Panc1 (cell line): ENCODE data around the gene DCP2. TPM values are rescaled to one million over a fixed set of nuclear protein-coding genes. Genes with fewer than 3 reads are reported as not detected.

Source experiments
- ATAC-seq: fragments of 200-7000 bp; cut with Tn5 transposase; 2 replicates; pipeline ENCODE4 v1.9.1; 2020; ENCODE audit warnings: mild to moderate bottlenecking, moderate library complexity
- BruUV-seq: library from RNA; stranded (reverse); fragments of 400-500 nt; replicated peaks from 2 replicates; lab custom pipeline; 2021; lab: Mats Ljungman, UMichigan
- CTCF ChIA-PET: fragments of 300-600 bp; sonication (Branson Sonifier 250); formaldehyde crosslinking; loops from one replicate; lab custom pipeline; 2022; ENCODE audit warnings: antibody characterized with exemption; lab: Charles Lee
- POLR2A ChIA-PET: fragments of 300-600 bp; sonication (Branson Sonifier 250); formaldehyde crosslinking; loops from one replicate; lab custom pipeline; 2022; ENCODE audit warnings: antibody characterized with exemption; lab: Charles Lee
- DNase-seq: peaks from one replicate; pipeline ENCODE4 v3.0.0-alpha.2; 2010; ENCODE audit warnings: low read depth, low spot score
- H3K27ac ChIP-seq: 2 replicates; pipeline ENCODE4 v1.5.1; 2011; ENCODE audit warnings: mild to moderate bottlenecking, low read length, inconsistent platforms
- H3K27me3 ChIP-seq: fragments of 200-500 bp; sonication (Bioruptor generic); 2 replicates; pipeline ENCODE4 v1.6.0; 2014; ENCODE audit warnings: low read length, inconsistent platforms; ENCODE audit not compliant: control insufficient read depth, insufficient read depth
- H3K36me3 ChIP-seq: fragments of 200-500 bp; sonication (Bioruptor generic); 2 replicates; pipeline ENCODE4 v1.5.1; 2014; ENCODE audit warnings: inconsistent platforms, mild to moderate bottlenecking, low read length, moderate library complexity; ENCODE audit not compliant: control insufficient read depth, insufficient read depth
- H3K4me1 ChIP-seq: 2 replicates; pipeline ENCODE4 v1.5.1; 2011; ENCODE audit warnings: inconsistent platforms, mild to moderate bottlenecking, low read length, moderate library complexity; ENCODE audit not compliant: control insufficient read depth, insufficient read depth
- H3K4me3 ChIP-seq, 2 experiments: 2 replicates each; pipeline ENCODE4 v1.5.1; 2011 to 2012; ENCODE audit warnings: low read depth in 2 of 2, low read length in 2 of 2, mild to moderate bottlenecking in 2 of 2, inconsistent platforms in 1 of 2, moderate library complexity in 1 of 2
- H3K9me3 ChIP-seq: fragments of 200-500 bp; sonication (Bioruptor generic); 2 replicates; pipeline ENCODE4 v1.5.1; 2014; ENCODE audit warnings: low read depth, mild to moderate bottlenecking, inconsistent platforms, low read length, moderate library complexity; ENCODE audit not compliant: control insufficient read depth, insufficient read depth
- CTCF ChIP-seq: fragments of 450-650 bp; IDR thresholded peaks from 2 replicates; pipeline ENCODE4 v1.5.1; 2017; ENCODE audit warnings: mild to moderate bottlenecking
- POLR2AphosphoS5 ChIP-seq: IDR thresholded peaks from 2 replicates; pipeline ENCODE4 v1.6.1; 2012; ENCODE audit warnings: mild to moderate bottlenecking, low read depth, low read length, moderate library complexity
- REST ChIP-seq, 2 experiments: IDR thresholded peaks; 2 replicates each; pipeline ENCODE4 v1.6.1; 2011 to 2012; ENCODE audit warnings: low read depth in 2 of 2, control low read depth in 1 of 2, low read length in 1 of 2, mild to moderate bottlenecking in 1 of 2, moderate library complexity in 1 of 2; ENCODE audit not compliant: insufficient read depth in 1 of 2
- SIN3A ChIP-seq: IDR thresholded peaks from 2 replicates; pipeline ENCODE4 v1.6.1; 2012; ENCODE audit warnings: low read depth, mild to moderate bottlenecking, low read length, moderate library complexity, borderline replicate concordance; ENCODE audit not compliant: insufficient read depth
- TCF7L2 ChIP-seq: IDR thresholded peaks from 2 replicates; pipeline ENCODE4 v1.6.1; 2011; ENCODE audit warnings: mild to moderate bottlenecking, low read depth, low read length, inconsistent platforms
- in situ Hi-C: cut with HindIII; loops from 2 replicates; pipeline ENCODE4 v1.10.0; 2016; ENCODE audit warnings: low sequenced_read_pairs, low pct_unique_long_range_greater_than_20kb
- intact Hi-C: fragments of 100-400 bp; cut with micrococcal nuclease; formaldehyde crosslinking; loops from one replicate; pipeline ENCODE4 v1.10.0; 2022; ENCODE audit not compliant: unreplicated experiment
- total RNA-seq: library from RNA; stranded (reverse); gene quantifications from one replicate; pipeline ENCODE4 v1.2.1, GENCODE V29; 2021; ENCODE audit not compliant: unreplicated experiment

The DCP2 gene
- total RNA-seq, 1 experiment from 2014 or later, result 70.4 TPM

DNA sequence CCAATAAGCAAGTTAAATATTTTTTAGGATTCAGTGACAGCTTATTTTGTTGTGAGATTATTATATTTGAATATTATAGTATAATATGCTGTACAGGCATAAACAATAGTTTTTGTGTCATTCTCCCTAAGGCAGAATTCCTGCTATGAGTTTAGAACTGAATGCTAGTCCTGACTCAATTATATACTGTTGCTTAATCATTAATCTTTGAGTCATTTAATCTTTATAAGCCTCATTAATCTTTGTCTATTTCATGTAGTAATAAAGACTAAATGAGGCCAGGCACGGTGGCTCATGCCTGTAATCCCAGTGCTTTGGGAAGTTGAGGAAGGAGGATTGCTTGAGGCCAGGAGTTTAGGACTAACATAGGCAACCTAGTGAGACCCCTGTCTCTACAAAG is 3.6 kb upstream of the DCP2 start:
- H3K27ac ChIP-seq, result peak overlapping the region; percentile 39; the same call in 1 of the 2 replicates
- CTCF ChIA-PET, result no interaction called here
- no peaks in the 10 kb centered on the region; the same call in 1 of the 2 replicates for H3K36me3 ChIP-seq
- DNase-seq, result no peak
- H3K4me3 ChIP-seq, result no peak overlapping the region
- no TSS peak for BruUV-seq
- no peak for TF ChIP-seq REST (IDR thresholded peaks at IDR 0.05; ENCODE audit: insufficient read depth in 1 of 2, low read depth in 2 of 2, low read length in 1 of 2)
- TF ChIP-seq SIN3A, result no peak
- no peak for TF ChIP-seq POLR2AphosphoS5
- TF ChIP-seq TCF7L2, result no peak
- TF ChIP-seq CTCF, result no peak
- H3K4me1 ChIP-seq, result peaks cover 31% of the 10 kb centered on the region
- no peak for ATAC-seq
- no peaks in the 10 kb centered on the region for H3K27me3 ChIP-seq
- intact Hi-C loops (no loop called here), in situ Hi-C loops (no loop called here)
- POLR2A ChIA-PET, result no interaction called here
- no peaks in the 10 kb centered on the region for H3K9me3 ChIP-seq

- Histone ChIP-seq H3K27ac (peak overlapping the region; percentile 98), H3K27me3 (no peaks in the 10 kb centered on the region), H3K9me3 (no peaks in the 10 kb centered on the region), H3K4me1 (peaks cover 23% of the 10 kb centered on the region), H3K4me3 (no peak overlapping the region), H3K36me3 (no peaks in the 10 kb centered on the region; the same call in none of the 2 replicates)
- ATAC-seq, result no peak
- no TSS peak for BruUV-seq
- CTCF ChIA-PET, result no interaction called here
- in situ Hi-C loops, result no loop called here
- intact Hi-C loops, result no loop called here
- POLR2A ChIA-PET, result no interaction called here
- TF ChIP-seq SIN3A, result no peak
- TF ChIP-seq POLR2AphosphoS5, result no peak
- no peak for TF ChIP-seq CTCF
- no peak for TF ChIP-seq REST (IDR thresholded peaks at IDR 0.05; ENCODE audit: insufficient read depth in 1 of 2, low read depth in 2 of 2, low read length in 1 of 2)
- TF ChIP-seq TCF7L2, result no peak
- no peak for DNase-seq
Measured at GRCh38 chr5:112973904-112974303, 2.7 kb upstream of the DCP2 start.
